HepG2 (cell line): ENCODE results near the gene MAP2K3. TPM values are rescaled to one million over a fixed set of nuclear protein-coding genes. Genes with fewer than 3 reads are reported as not detected.

Experiments used
- CENPBD1 ChIP-seq: sonication (generic); formaldehyde crosslinking; IDR thresholded peaks from 2 replicates; pipeline ENCODE4 v1.8.0; 2022; ENCODE audit warnings: missing genetic modification reagents, low read depth, mild to moderate bottlenecking, borderline replicate concordance
- DDIT3 ChIP-seq: sonication (generic); formaldehyde crosslinking; IDR thresholded peaks from 2 replicates; pipeline ENCODE4 v1.4.0; 2020; ENCODE audit warnings: mild to moderate bottlenecking, missing genetic modification reagents
- HHEX ChIP-seq: IDR thresholded peaks from 2 replicates; pipeline ENCODE4 v1.6.1; 2016; ENCODE audit warnings: control low read depth
- PLSCR1 ChIP-seq: sonication (generic); formaldehyde crosslinking; IDR thresholded peaks from 2 replicates; pipeline ENCODE4 v1.5.0; 2020; ENCODE audit warnings: missing genetic modification reagents, mild to moderate bottlenecking, borderline replicate concordance
- SALL2 ChIP-seq: sonication (generic); formaldehyde crosslinking; IDR thresholded peaks from 2 replicates; pipeline ENCODE4 v1.8.1; 2023; ENCODE audit warnings: mild to moderate bottlenecking, missing genetic modification reagents, inconsistent platforms
- SIX1 ChIP-seq: sonication (generic); formaldehyde crosslinking; IDR thresholded peaks from 2 replicates; pipeline ENCODE4 v1.4.0; 2020; ENCODE audit warnings: missing genetic modification reagents, borderline replicate concordance
- THAP9 ChIP-seq: sonication (generic); formaldehyde crosslinking; IDR thresholded peaks from 2 replicates; pipeline ENCODE4; 2020; ENCODE audit warnings: missing genetic modification reagents, mild to moderate bottlenecking, borderline replicate concordance
- TOPORS ChIP-seq: sonication (generic); formaldehyde crosslinking; IDR thresholded peaks from 2 replicates; pipeline ENCODE4 v1.8.0; 2023; ENCODE audit warnings: mild to moderate bottlenecking, missing genetic modification reagents
- TRAFD1 ChIP-seq: sonication (generic); formaldehyde crosslinking; IDR thresholded peaks from 2 replicates; pipeline ENCODE4 v1.5.1; 2020; ENCODE audit warnings: missing genetic modification reagents, mild to moderate bottlenecking, borderline replicate concordance
- XRCC5 ChIP-seq: fragments of 200-400 bp; formaldehyde crosslinking; optimal IDR thresholded peaks from 2 replicates; pipeline ENCODE3; 2017; ENCODE audit warnings: mild to moderate bottlenecking, low read length
- ZNF292 ChIP-seq: sonication (generic); formaldehyde crosslinking; IDR thresholded peaks from 2 replicates; pipeline ENCODE4 v1.8.1; 2022; ENCODE audit warnings: mild to moderate bottlenecking, low read depth, missing genetic modification reagents, borderline replicate concordance
- ZNF326 ChIP-seq: sonication (generic); formaldehyde crosslinking; IDR thresholded peaks from 2 replicates; pipeline ENCODE4 v1.4.0; 2020; ENCODE audit warnings: missing genetic modification reagents, borderline replicate concordance
- ZNF562 ChIP-seq: sonication (generic); formaldehyde crosslinking; IDR thresholded peaks from 2 replicates; pipeline ENCODE4 v1.8.0; 2022; ENCODE audit warnings: missing genetic modification reagents, borderline replicate concordance
- ZNF577 ChIP-seq: sonication (generic); formaldehyde crosslinking; IDR thresholded peaks from 2 replicates; pipeline ENCODE4 v1.4.0; 2020; ENCODE audit warnings: mild to moderate bottlenecking, low read depth, missing genetic modification reagents, borderline replicate concordance
- ZNF605 ChIP-seq: sonication (generic); formaldehyde crosslinking; IDR thresholded peaks from 2 replicates; pipeline ENCODE4 v1.8.0; 2022; ENCODE audit warnings: mild to moderate bottlenecking, missing genetic modification reagents
- polyA plus RNA-seq, 8 experiments: library from polyadenylated mRNA; depleted of rRNA in 3 of 8; stranded (reverse) in 7 of 8; unstranded in 1 of 8; fragments of >200 nt; fragmentation: Illumina TruSeq in 4 of 8; extraction: Trizol in 4 of 8; gene quantifications; 2 replicates each; pipeline versions ENCODE4 v1.2.1 to v1.2.3, GENCODE V29; 2011 to 2016; ENCODE audit warnings: low read depth in 4 of 8, missing spikeins in 1 of 8, mixed read lengths in 1 of 8; ENCODE audit not compliant: insufficient read depth in 1 of 8
- total RNA-seq, 5 experiments: library from RNA; depleted of rRNA; stranded (reverse); fragments of >200 nt; fragmentation: Illumina TruSeq; extraction: Trizol; gene quantifications; 2 replicates each; pipeline ENCODE4 v1.2.3, GENCODE V29; 2016; ENCODE audit warnings: low read depth in 1 of 5
- TF ChIP-seq, protein P1 (sequence below): sonication (generic); formaldehyde crosslinking; IDR thresholded peaks from 2 replicates; pipeline ENCODE4 v1.8.1; 2023; ENCODE audit warnings: missing genetic modification reagents, mild to moderate bottlenecking, borderline replicate concordance
- TF ChIP-seq, protein P2 (sequence below): IDR thresholded peaks from 2 replicates; pipeline ENCODE4 v1.6.1; 2016

The MAP2K3 gene
- total and polyA plus RNA-seq, 2 of the 13 experiments (the other 11 are each of a cell fraction or from before 2014, with no cell fraction given): 20.5 to 27.4 TPM

GRCh38 chr17:21275579-21276263 is 8.8 kb upstream of the MAP2K3 start (continued):
- TF ChIP-seq, protein P1, sequence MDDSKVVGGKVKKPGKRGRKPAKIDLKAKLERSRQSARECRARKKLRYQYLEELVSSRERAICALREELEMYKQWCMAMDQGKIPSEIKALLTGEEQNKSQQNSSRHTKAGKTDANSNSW: no peak
- TF ChIP-seq THAP9: peak; percentile 64; the same call in 1 of the 2 replicates
- no peak for TF ChIP-seq TOPORS (CRISPR knock-in tag)
- no peak for TF ChIP-seq DDIT3 (CRISPR knock-in tag)
- no peak for TF ChIP-seq SIX1 (CRISPR knock-in tag)
- TF ChIP-seq PLSCR1 (CRISPR knock-in tag): no peak
- no peak; the same call in 1 of the 2 replicates for TF ChIP-seq CENPBD1 (CRISPR knock-in tag)
- no peak for TF ChIP-seq ZNF562 (CRISPR knock-in tag)
- TF ChIP-seq ZNF326 (CRISPR knock-in tag): no peak
- no peak for TF ChIP-seq ZNF292 (CRISPR knock-in tag)
- no peak for TF ChIP-seq TRAFD1
- TF ChIP-seq SALL2 (CRISPR knock-in tag): peak; percentile 28; the same call in 1 of the 2 replicates
- TF ChIP-seq, protein P2, sequence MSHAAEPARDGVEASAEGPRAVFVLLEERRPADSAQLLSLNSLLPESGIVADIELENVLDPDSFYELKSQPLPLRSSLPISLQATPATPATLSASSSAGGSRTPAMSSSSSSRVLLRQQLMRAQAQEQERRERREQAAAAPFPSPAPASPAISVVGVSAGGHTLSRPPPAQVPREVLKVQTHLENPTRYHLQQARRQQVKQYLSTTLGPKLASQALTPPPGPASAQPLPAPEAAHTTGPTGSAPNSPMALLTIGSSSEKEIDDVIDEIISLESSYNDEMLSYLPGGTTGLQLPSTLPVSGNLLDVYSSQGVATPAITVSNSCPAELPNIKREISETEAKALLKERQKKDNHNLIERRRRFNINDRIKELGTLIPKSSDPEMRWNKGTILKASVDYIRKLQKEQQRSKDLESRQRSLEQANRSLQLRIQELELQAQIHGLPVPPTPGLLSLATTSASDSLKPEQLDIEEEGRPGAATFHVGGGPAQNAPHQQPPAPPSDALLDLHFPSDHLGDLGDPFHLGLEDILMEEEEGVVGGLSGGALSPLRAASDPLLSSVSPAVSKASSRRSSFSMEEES (CRISPR knock-in tag): no peak
- peak; percentile 84; the same call in 1 of the 2 replicates for TF ChIP-seq ZNF605 (CRISPR knock-in tag)
- no peak for TF ChIP-seq HHEX (CRISPR knock-in tag)
- TF ChIP-seq XRCC5: peak; percentile 28
- no peak for TF ChIP-seq ZNF577 (CRISPR knock-in tag)
